ENCODE data around the gene ADGRA1. TPM values are rescaled to one million over a fixed set of nuclear protein-coding genes. Genes with fewer than 3 reads are reported as not detected.
"Not testable (repeated sequence)": the region's sequence is repeated elsewhere in the genome, so short reads cannot be mapped to it uniquely, and the experiment has no call there.

The ADGRA1 gene
- polyA plus RNA-seq, 3 donors from 2014 or later, result not detected

DNA sequence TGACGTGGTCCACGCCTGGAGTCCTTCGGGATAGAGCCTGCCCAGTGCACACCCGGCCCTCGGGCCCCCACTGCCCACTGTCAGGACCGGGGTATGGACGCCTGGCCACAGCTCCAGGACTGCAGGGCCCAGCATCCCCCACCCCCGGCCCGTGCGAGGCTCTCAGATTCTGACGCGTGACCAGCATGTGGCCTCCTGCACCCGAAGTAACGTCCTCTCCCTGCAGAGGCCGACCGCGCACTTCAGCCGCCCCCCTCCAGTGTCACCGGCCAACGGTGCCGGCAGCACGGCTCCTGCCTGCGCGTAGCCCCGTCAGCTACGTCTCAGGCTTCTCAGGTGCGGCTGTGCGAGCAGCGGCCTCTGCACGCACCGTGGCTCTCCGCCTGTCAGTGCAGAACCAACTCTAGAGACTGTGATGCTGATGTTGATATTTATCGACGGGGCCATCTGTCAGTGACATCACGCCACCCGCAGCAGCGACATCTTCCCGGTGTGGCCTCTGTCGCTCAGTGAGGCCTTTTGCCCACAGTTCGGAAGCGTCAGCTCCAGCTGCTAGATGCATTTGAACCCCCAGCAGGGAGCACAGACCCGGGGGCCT, 40.1 kb upstream of the ADGRA1 start:
- Mint-ChIP-seq H3K4me1 (no peaks in the 10 kb centered on the region), H3K9me3 (no peaks in the 10 kb centered on the region), H3K4me3 (no peak overlapping the region), H3K36me3 (no peaks in the 10 kb centered on the region), H3K27ac (no peak overlapping the region), H3K27me3 (ENCODE audit: low read depth in 3 of 3) (peaks cover 0 to 2% (median 0%) of the 10 kb centered on the region in 3 donors)
- no peak for DNase-seq

DNA sequence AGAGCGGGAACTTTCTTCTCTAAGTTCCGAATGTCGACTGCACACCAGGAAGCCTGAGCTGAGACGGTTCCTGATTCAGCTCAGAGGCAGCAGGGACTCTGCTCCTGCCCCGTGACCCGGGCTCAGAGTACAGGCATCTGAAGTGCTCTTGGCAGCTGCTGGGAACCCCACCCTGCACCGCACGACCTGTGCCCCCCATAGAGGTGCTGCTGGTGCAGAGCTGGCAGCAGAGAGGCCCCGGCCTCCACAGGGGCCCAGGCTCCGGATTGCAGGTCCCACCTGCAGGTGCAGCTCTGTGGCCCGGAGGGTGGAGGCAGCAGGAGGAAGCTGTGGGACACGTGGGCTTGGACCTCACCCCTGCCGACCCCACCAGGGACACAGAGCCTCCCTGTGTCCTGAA, 39.5 kb upstream of the ADGRA1 start:
- no peaks in the 10 kb centered on the region for H3K36me3 Mint-ChIP-seq
- H3K9me3 Mint-ChIP-seq, result no peaks in the 10 kb centered on the region
- no peak for DNase-seq
- no peak overlapping the region for H3K27ac Mint-ChIP-seq
- H3K4me3 Mint-ChIP-seq, result no peak overlapping the region
- H3K27me3 Mint-ChIP-seq (ENCODE audit: low read depth in 3 of 3), result peaks cover 0 to 2% (median 0%) of the 10 kb centered on the region in 3 donors
- H3K4me1 Mint-ChIP-seq, result no peaks in the 10 kb centered on the region

DNA sequence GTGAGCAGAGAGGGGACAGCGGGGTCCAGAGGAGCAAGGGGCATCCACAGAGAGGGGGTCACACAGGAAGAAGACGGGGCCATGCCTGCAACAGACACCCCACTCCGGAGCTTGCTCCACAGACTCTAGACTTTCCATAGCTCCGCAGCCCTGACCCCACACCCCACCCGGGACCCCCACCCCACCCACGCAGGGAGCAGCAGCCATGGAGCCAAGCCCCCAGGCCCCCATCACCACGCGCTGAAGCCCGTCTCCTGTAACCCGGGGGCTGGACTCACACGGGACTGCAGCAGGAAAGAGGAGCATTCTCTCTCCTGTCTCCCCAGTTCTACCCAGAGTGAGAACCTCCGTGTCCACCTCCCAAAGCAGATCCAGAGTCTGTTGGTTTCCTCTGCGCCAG, 38.8 kb upstream of the ADGRA1 start:
- Mint-ChIP-seq H3K9me3 (no peaks in the 10 kb centered on the region), H3K36me3 (no peaks in the 10 kb centered on the region), H3K27me3 (ENCODE audit: low read depth in 3 of 3) (peaks cover 0 to 2% (median 0%) of the 10 kb centered on the region in 3 donors), H3K4me3 (no peak overlapping the region), H3K27ac (no peak overlapping the region), H3K4me1 (no peaks in the 10 kb centered on the region)
- no peak for DNase-seq

DNA sequence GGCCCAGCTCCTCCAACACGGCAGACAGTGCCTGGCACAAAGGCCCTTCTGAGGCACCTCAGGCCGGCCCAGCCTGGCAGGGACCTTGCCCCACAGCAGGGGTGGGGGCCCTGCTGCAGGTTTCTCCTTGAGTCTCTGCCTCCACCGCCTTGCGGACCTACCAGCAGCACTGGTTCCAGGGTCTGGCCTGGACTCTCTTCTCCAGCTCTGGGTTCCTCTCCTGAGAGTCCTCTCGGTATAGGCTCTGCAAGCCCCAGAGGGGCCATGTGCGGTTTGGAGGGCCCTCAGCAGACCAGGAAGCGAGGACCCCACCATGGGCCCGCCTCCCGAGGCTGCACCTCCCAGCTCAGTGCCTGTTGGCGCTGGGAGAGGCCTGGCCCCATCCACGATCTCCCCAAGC, 38.1 kb upstream of the ADGRA1 start:
- Mint-ChIP-seq H3K4me1 (no peaks in the 10 kb centered on the region), H3K36me3 (no peaks in the 10 kb centered on the region), H3K9me3 (no peaks in the 10 kb centered on the region), H3K27ac (no peak overlapping the region), H3K4me3 (no peak overlapping the region), H3K27me3 (ENCODE audit: low read depth in 3 of 3) (peaks cover 0 to 2% (median 0%) of the 10 kb centered on the region in 3 donors)
- no peak for DNase-seq

DNA sequence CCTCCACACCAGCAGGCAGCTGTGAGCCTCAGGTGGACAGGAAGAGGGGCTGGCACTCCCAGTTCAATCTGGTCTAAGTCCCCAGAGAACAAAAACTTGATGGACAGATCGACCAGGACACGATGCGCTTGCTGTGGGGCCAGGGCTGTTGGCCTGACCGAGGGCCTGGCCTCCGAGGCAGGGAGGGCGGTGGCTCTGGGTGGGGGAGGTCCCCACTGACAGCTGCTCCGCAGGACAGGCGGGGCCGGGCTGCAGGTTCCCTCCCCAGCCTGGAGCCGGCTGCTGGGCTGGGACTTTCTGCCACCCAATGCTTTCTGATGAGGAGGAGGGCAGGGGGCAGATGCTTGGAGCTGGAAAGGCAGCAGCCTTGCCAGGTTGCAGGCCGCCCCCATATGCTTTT, 37.4 kb upstream of the ADGRA1 start:
- no peak overlapping the region for H3K27ac Mint-ChIP-seq
- DNase-seq, result no peak
- no peak overlapping the region for H3K4me3 Mint-ChIP-seq
- peaks cover 0 to 2% (median 0%) of the 10 kb centered on the region in 3 donors for H3K27me3 Mint-ChIP-seq (ENCODE audit: low read depth in 3 of 3)
- H3K36me3 Mint-ChIP-seq, result no peaks in the 10 kb centered on the region
- H3K9me3 Mint-ChIP-seq, result no peaks in the 10 kb centered on the region
- no peaks in the 10 kb centered on the region for H3K4me1 Mint-ChIP-seq

DNA sequence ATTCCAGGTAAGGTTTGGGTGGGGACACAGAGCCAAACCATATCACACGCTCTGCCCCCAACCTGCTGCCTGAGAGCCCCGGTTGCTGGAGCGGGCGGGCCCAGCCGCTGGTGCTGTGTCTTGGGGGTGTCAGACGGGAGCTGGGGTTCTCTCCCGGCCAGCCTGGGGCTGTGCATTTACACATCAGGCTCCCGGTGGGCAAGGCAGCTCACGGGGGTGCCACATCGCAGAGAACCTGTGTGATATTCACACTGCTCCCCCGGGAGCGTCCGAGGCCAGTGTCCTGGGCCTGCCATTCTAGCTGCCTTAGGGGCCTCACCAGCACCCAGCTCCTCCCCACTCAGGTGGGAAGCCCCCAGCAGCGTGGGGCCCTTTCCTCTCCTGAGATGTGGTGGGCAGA, 35.6 kb upstream of the ADGRA1 start:
- H3K36me3 Mint-ChIP-seq, result no peaks in the 10 kb centered on the region
- H3K27me3 Mint-ChIP-seq (ENCODE audit: low read depth in 3 of 3), result peaks cover 2 to 3% (median 2%) of the 10 kb centered on the region in 3 donors
- H3K27ac Mint-ChIP-seq, result no peak overlapping the region
- no peak for DNase-seq
- H3K4me1 Mint-ChIP-seq, result no peaks in the 10 kb centered on the region
- no peaks in the 10 kb centered on the region for H3K9me3 Mint-ChIP-seq
- H3K4me3 Mint-ChIP-seq, result no peak overlapping the region

DNA sequence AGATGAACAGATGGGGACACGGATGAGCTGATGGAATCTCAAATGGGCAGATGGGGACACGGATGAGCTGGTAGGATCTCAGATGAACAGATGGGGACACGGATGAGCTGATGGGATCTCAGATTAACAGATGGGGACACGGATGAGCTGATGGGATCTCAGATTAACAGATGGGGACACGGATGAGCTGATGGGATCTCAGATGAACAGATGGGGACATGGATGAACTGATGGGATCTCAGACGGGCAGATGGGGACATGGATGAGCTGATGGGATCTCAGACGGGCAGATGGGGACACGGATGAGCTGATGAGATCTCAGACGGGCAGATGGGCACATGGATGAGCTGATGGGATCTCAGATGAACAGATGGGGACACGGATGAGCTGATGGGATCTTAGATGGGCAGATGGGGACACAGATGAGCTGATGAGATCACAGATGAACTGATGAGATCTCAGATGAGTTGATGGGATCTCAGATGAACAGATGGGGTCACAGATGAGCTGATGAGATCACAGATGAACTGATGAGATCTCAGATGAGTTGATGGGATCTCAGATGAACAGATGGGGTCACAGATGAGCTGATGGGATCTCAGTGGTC, 34.1 kb upstream of the ADGRA1 start:
- not testable (repeated sequence) for H3K9me3 Mint-ChIP-seq; H3K36me3 Mint-ChIP-seq; H3K27ac Mint-ChIP-seq; H3K27me3 Mint-ChIP-seq (ENCODE audit: low read depth in 3 of 3); H3K4me3 Mint-ChIP-seq; DNase-seq
- peaks cover 6 to 11% of the 10 kb centered on the region in 2 donors for H3K4me1 Mint-ChIP-seq

DNA sequence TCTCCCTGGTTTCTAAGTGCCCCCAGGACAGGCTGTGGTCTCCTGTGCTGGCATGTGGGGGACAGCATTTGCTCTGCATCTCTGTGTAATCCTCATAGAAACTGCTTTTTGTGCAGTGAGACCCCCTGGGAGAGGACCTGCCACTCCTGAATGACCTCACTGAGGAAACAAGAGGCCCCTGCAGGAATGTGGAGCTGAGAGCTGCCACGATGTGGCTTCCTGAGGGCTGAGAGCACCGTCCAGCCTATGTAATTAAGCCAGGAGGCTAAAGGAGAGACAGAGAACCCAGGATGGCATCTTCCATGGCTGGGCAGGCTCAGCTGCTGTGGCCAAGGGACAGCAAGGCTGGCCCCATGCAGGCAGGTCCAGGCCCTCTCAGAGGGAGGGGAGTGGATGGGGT, 32.3 kb upstream of the ADGRA1 start:
- peaks cover 13 to 23% of the 10 kb centered on the region in 2 donors for H3K4me1 Mint-ChIP-seq
- DNase-seq, result no peak
- no peaks in the 10 kb centered on the region for H3K36me3 Mint-ChIP-seq
- peaks cover 2 to 8% (median 4%) of the 10 kb centered on the region in 3 donors for H3K27me3 Mint-ChIP-seq (ENCODE audit: low read depth in 3 of 3)
- H3K9me3 Mint-ChIP-seq, result no peaks in the 10 kb centered on the region
- H3K27ac Mint-ChIP-seq, result no peak overlapping the region
- no peak overlapping the region for H3K4me3 Mint-ChIP-seq

DNA sequence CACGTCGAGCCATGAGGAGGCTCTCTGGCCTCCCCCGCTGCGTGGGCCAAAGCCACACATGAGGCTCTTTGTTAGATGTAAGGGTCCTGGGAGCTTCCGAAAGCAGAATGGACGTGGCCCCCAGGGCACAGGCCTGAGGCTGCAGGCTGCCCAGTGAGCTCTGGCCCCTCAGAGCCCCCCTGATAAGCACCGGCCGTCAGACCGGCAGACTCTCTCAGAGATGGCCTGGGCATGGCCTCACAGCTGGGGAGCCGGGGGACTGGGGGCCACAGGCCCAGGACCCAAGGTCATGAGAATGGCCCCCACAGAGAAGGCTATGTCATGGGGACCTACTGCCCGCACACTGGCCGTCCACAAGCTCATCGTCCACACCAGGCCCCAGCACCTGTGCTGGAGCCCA, 31.7 kb upstream of the ADGRA1 start:
- H3K4me1 Mint-ChIP-seq, result peaks cover 13 to 23% of the 10 kb centered on the region in 2 donors
- no peak overlapping the region for H3K4me3 Mint-ChIP-seq
- H3K36me3 Mint-ChIP-seq, result no peaks in the 10 kb centered on the region
- no peak for DNase-seq
- H3K27me3 Mint-ChIP-seq (ENCODE audit: low read depth in 3 of 3), result peaks cover 2 to 8% (median 5%) of the 10 kb centered on the region in 3 donors
- no peaks in the 10 kb centered on the region for H3K9me3 Mint-ChIP-seq
- H3K27ac Mint-ChIP-seq, result no peak overlapping the region

DNA sequence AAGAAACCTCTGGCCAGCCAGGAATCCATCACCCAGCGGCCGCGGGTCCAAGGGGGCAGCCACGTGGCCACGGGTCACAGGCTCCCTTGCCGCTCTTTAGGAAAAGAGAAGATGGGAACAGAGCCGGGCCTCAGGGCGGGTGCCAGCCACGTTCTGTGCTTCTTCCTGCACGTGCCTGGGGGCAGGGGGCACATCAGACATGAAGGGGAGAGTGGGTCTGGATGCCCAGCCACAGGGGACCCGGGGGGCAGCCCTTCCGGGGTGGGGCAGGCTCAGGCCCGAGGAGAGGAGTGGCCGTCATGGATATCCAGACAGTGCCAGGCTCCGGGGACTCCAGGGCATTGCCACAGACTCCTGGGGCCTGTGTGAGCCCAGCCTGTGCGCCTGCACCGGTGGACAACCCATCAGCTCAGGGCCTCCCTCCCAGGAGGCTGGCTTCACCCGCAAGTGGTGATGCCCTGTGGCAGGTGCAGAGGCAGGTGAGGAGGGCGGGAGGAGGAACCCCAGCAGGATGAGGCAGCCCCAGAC, 31.0 kb upstream of the ADGRA1 start:
- H3K36me3 Mint-ChIP-seq, result no peaks in the 10 kb centered on the region
- H3K27ac Mint-ChIP-seq, result no peak overlapping the region
- H3K9me3 Mint-ChIP-seq, result no peaks in the 10 kb centered on the region
- H3K4me3 Mint-ChIP-seq, result peak overlapping the region in 1 of 5 donors; percentile 27
- peaks cover 2 to 8% (median 7%) of the 10 kb centered on the region in 3 donors for H3K27me3 Mint-ChIP-seq (ENCODE audit: low read depth in 3 of 3)
- no peak for DNase-seq
- H3K4me1 Mint-ChIP-seq, result peaks cover 13 to 23% of the 10 kb centered on the region in 2 donors

DNA sequence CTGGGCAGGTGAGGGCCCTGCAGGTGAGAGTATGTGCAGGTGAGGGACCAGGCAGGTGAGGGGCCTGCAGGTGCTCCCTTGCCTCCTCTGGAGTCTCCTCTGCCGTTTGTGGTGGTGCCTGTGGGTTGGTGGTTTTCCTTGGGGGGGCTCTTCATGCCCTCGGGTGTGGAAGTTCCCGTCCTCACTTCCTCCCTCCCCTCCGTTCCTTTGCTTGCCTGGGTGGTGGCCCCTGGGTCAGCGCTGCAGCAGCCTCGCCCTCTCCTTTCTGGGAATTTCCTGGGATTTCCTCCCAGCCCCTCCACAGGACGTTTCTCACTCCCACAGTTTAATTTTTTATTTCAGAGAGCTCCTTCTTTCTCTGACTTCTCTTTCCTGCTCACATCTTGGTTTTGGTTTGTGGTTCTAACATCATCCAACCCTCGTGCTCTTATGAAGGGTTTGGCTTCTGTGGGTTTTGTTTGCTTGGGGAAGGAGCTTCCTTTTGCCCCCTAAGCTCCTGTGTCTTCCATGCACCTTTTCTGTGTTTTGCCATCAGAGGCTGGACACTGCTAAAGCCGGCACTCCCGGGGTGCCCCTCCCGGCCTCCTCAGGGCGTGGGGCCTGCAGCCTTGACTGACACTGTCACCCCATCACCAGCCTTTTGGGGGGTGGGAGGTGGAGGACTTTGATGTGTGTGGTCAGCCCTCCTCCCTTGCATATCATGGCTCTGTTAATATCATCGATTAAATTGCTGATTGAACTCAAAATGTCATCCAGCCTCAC, 29.2 kb upstream of the ADGRA1 start:
- H3K4me3 Mint-ChIP-seq, result peak overlapping the region in 4 of 5 donors; percentile 33 to 70 (median 40)
- peaks cover 13 to 23% of the 10 kb centered on the region in 2 donors for H3K4me1 Mint-ChIP-seq
- H3K27me3 Mint-ChIP-seq (ENCODE audit: low read depth in 3 of 3), result peaks cover 2 to 8% (median 7%) of the 10 kb centered on the region in 3 donors
- DNase-seq, result peak in 2 of 3 donors; percentile 16 to 17
- H3K36me3 Mint-ChIP-seq, result no peaks in the 10 kb centered on the region
- H3K9me3 Mint-ChIP-seq, result no peaks in the 10 kb centered on the region
- H3K27ac Mint-ChIP-seq, result peak overlapping the region in 1 of 6 donors; percentile 52

DNA sequence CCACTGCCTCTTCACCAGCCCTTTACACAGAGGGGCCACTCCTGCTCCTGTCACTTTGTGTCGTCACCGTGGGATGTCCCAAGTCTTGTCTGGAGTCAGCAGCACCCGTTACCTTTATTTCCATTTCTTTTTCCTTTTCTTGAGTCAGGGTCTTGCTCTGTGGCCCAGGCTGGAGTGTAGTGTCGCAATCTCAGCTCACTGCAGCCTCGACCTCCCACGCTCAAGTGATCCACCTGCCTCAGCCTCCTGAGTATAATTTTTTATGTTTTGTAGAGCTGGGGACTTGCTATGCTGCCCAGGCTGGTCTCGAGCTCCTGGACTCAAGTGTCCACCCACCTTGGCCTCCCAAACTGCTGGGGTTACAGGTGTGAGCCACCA, 28.6 kb upstream of the ADGRA1 start:
- H3K4me3 Mint-ChIP-seq, result peak overlapping the region in 3 of 5 donors; percentile 9 to 54 (median 36)
- peaks cover 2 to 8% (median 7%) of the 10 kb centered on the region in 3 donors for H3K27me3 Mint-ChIP-seq (ENCODE audit: low read depth in 3 of 3)
- no peak for DNase-seq
- H3K36me3 Mint-ChIP-seq, result no peaks in the 10 kb centered on the region
- H3K27ac Mint-ChIP-seq, result peak overlapping the region in 1 of 6 donors; percentile 52
- peaks cover 13 to 23% of the 10 kb centered on the region in 2 donors for H3K4me1 Mint-ChIP-seq
- H3K9me3 Mint-ChIP-seq, result no peaks in the 10 kb centered on the region

DNA sequence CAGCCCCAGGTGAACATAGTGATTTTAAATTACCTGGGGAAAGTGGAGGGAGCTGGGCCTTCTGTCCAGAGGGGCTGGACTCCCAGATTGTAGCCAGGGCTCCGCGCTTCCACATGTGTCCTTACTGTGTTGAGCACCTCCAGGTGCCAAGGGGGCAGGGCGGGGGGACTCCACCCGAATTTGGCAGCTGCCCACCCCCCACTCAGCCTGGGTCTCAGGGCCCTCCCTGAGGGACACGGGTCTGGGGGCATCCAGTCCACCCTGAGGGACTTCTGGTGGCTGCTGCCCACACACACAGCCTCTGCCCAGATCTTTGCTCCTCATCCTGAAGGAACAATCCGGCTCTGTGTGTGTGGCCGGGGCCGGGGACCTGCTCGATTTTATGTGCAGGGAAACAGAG, 28.2 kb upstream of the ADGRA1 start:
- Mint-ChIP-seq H3K27ac (no peak overlapping the region), H3K27me3 (ENCODE audit: low read depth in 3 of 3) (peaks cover 2 to 8% (median 7%) of the 10 kb centered on the region in 3 donors), H3K9me3 (no peaks in the 10 kb centered on the region), H3K4me3 (peak overlapping the region in 2 of 5 donors; percentile 36 to 54), H3K36me3 (no peaks in the 10 kb centered on the region), H3K4me1 (peaks cover 13 to 23% of the 10 kb centered on the region in 2 donors)
- DNase-seq, result no peak

DNA sequence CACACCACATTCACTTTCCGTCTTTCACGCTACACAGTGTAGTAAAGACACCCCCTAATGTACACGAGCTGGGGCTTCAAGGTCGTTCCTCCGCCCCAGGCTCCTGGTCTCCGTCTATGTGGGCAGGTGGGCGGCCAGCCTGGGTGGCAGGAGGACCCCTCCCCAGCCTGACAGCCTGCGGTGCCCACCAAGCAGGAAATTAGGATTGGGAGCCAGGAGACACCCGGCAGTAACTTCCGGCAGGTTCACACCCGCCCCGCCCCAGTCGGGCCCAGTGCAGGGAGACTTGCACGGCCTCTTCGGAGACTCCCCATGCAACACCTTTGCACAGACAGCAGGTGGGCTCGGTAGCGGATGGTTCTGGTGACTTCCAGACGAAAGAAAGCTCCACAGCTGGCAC, 27.7 kb upstream of the ADGRA1 start:
- H3K4me3 Mint-ChIP-seq, result no peak overlapping the region
- DNase-seq, result no peak
- H3K27me3 Mint-ChIP-seq (ENCODE audit: low read depth in 3 of 3), result peaks cover 2 to 8% (median 7%) of the 10 kb centered on the region in 3 donors
- no peaks in the 10 kb centered on the region for H3K9me3 Mint-ChIP-seq
- H3K4me1 Mint-ChIP-seq, result peaks cover 13 to 23% of the 10 kb centered on the region in 2 donors
- H3K27ac Mint-ChIP-seq, result no peak overlapping the region
- H3K36me3 Mint-ChIP-seq, result no peaks in the 10 kb centered on the region
